ENCODE results near the gene RNF212B. TPM values are rescaled to one million over a fixed set of nuclear protein-coding genes. Genes with fewer than 3 reads are reported as not detected.

The RNF212B gene
- total RNA-seq, 1 experiment from 2014 or later: 0.39 TPM

DNA sequence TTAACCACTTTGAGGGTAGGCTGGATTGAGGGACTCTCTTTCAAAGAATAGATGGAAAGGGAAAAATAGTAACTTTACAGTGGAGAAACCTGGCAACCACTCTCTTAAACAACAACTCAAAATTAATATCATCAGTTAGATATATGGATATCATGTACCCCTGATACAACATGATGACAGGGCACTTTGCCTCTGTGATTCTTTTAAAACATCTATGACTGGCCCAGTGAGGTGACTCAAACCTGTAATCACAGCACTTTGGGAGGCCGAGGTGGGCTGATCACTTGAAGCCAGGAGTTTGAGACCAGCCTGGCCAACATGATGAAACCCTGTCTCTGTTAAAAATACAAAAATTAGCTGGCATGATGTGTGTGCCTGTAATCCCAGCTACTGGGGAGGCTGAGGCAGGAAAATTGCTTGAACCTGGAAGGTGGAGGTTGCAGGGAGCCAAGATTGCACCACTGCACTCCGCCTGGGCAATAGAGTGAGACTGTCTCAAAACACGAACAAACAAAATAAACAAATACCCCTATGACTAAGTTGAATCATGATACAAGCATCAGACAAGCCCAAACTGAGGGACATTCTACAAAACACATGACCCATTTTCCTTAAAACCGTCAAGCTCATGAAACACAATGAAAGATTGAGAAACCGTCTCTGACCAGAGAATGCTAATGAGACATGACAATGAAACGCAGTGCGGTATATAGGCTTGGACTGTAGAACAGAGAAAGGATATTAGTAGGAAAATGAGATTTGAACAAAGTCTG is 27.9 kb upstream of the RNF212B start:
- no peak overlapping the region for H2BK120ac ChIP-seq (ENCODE audit: low read depth, low read length, poor library complexity, severe bottlenecking)
- no peak overlapping the region for H3T11ph ChIP-seq (ENCODE audit: low read length)
- H3K9ac ChIP-seq (ENCODE audit: extremely low read depth, insufficient read length, low read length): no peak overlapping the region
- H2BK15ac ChIP-seq (ENCODE audit: low read depth, low read length): no peak overlapping the region
- H3K56ac ChIP-seq (ENCODE audit: insufficient read length, low read depth, low read length): no peak overlapping the region
- H2AK5ac ChIP-seq (ENCODE audit: insufficient read length, low read length): no peak overlapping the region
- peaks cover 7% of the 10 kb centered on the region for H3K4me1 ChIP-seq (ENCODE audit: insufficient read depth, low read length)
- no peak overlapping the region for H3K14ac ChIP-seq (ENCODE audit: insufficient read depth, low read length)
- Mint-ChIP-seq H3K27ac (no peak overlapping the region), H3K36me3 (ENCODE audit: insufficient read depth in 1 of 3, low read depth in 3 of 3) (peaks cover 0 to 3% (median under 1%) of the 10 kb centered on the region in 3 experiments; a peak in 3 of 7 replicates), H3K9me3 (peaks cover 0 to 4% of the 10 kb centered on the region in 2 experiments; a peak in 4 of 5 replicates), H3K4me1 (peaks cover 29% of the 10 kb centered on the region in 2 experiments), H3K27me3 (ENCODE audit: low read depth) (no peaks in the 10 kb centered on the region), H3K4me3 (no peak overlapping the region; a peak in 1 of 5 replicates)
- H3K27me3 ChIP-seq (ENCODE audit: insufficient read depth, low read length): no peaks in the 10 kb centered on the region
- no peaks in the 10 kb centered on the region for H3K9me3 ChIP-seq (ENCODE audit: control insufficient read depth, low read depth, low read length)
- no peak overlapping the region for H3K27ac ChIP-seq (ENCODE audit: insufficient read length, low read depth, low read length)
- no peak overlapping the region for H2BK20ac ChIP-seq (ENCODE audit: low read depth, low read length, poor library complexity, severe bottlenecking)
- H3K4ac ChIP-seq (ENCODE audit: low read depth, low read length): no peak overlapping the region
- no peaks in the 10 kb centered on the region for H3K79me1 ChIP-seq (ENCODE audit: insufficient read depth, low read depth, low read length, poor library complexity, severe bottlenecking)
- H3K23ac ChIP-seq (ENCODE audit: insufficient read length, low read depth, low read length): no peak overlapping the region
- H2AFZ ChIP-seq (ENCODE audit: low read length): no peak overlapping the region
- no peak overlapping the region for H2BK5ac ChIP-seq (ENCODE audit: insufficient read length, low read length)
- no peaks in the 10 kb centered on the region for H3K23me2 ChIP-seq (ENCODE audit: insufficient read length, low read depth, low read length, poor library complexity, severe bottlenecking)
- no peak overlapping the region for H3K18ac ChIP-seq (ENCODE audit: insufficient read length, low read depth, low read length)
- no peak overlapping the region for H3K4me2 ChIP-seq (ENCODE audit: insufficient read depth, insufficient read length, low read length)
- no peak for DNase-seq
- no peak overlapping the region for H4K91ac ChIP-seq (ENCODE audit: insufficient read length, low read depth, low read length)
- no peaks in the 10 kb centered on the region for H4K20me1 ChIP-seq (ENCODE audit: control insufficient read depth, insufficient read depth, insufficient read length)
- no peak overlapping the region for H4K8ac ChIP-seq (replicated peaks; ENCODE audit: insufficient read length, low read depth, low read length)
- no peak overlapping the region for H4K5ac ChIP-seq (ENCODE audit: insufficient read length, low read depth, low read length)
- H3K79me2 ChIP-seq (ENCODE audit: insufficient read depth, low read length): no peaks in the 10 kb centered on the region
- TF ChIP-seq, protein P1, sequence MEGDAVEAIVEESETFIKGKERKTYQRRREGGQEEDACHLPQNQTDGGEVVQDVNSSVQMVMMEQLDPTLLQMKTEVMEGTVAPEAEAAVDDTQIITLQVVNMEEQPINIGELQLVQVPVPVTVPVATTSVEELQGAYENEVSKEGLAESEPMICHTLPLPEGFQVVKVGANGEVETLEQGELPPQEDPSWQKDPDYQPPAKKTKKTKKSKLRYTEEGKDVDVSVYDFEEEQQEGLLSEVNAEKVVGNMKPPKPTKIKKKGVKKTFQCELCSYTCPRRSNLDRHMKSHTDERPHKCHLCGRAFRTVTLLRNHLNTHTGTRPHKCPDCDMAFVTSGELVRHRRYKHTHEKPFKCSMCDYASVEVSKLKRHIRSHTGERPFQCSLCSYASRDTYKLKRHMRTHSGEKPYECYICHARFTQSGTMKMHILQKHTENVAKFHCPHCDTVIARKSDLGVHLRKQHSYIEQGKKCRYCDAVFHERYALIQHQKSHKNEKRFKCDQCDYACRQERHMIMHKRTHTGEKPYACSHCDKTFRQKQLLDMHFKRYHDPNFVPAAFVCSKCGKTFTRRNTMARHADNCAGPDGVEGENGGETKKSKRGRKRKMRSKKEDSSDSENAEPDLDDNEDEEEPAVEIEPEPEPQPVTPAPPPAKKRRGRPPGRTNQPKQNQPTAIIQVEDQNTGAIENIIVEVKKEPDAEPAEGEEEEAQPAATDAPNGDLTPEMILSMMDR (conservative IDR thresholded peaks at IDR 0.05): no peak
- peak overlapping the region; percentile 35 for H2BK12ac ChIP-seq (ENCODE audit: insufficient read length, low read depth, low read length)
- WGBS (ENCODE audit: extremely low coverage, insufficient read length, low lambda C conversion rate): no CpG with 5 or more reads among the region's 7 CpGs
